B cell (primary cell): ENCODE data around the gene TXN. TPM values are rescaled to one million over a fixed set of nuclear protein-coding genes. Genes with fewer than 3 reads are reported as not detected.

Source experiments
- ATAC-seq: fragments of 200-7000 bp; cut with Tn5 transposase; one replicate; pipeline ENCODE4 v1.10.0; 2021; ENCODE audit warnings: low read depth, mild to moderate bottlenecking, moderate number of reproducible peaks, moderate library complexity
- CTCF ChIA-PET: fragments of 350-600 bp; sonication (Branson Sonifier 250); formaldehyde crosslinking; loops from one replicate; lab custom pipeline; 2021; ENCODE audit warnings: antibody characterized with exemption, inconsistent platforms; lab: Charles Lee
- POLR2A ChIA-PET: fragments of 350-600 bp; sonication (Branson Sonifier 250); formaldehyde crosslinking; loops from one replicate; lab custom pipeline; 2021; ENCODE audit warnings: antibody characterized with exemption; lab: Charles Lee
- DNase-seq: peaks from one replicate; pipeline ENCODE4 v3.0.0; 2013
- H2AFZ ChIP-seq: 2 replicates; pipeline ENCODE4 v1.6.1; 2012; ENCODE audit warnings: mild to moderate bottlenecking, low read depth, low read length; ENCODE audit not compliant: insufficient read depth, poor library complexity, severe bottlenecking
- H3K27ac ChIP-seq, 2 donors: 1 replicate in 1 of 2; 2 replicates in 1 of 2; pipeline ENCODE4 v1.5.1; 2012 to 2013; ENCODE audit warnings: low read length in 2 of 2, mild to moderate bottlenecking in 2 of 2, moderate library complexity in 1 of 2
- H3K27me3 ChIP-seq, 4 experiments: fragments of 200-600 bp in 1 of 4; sonication (generic) in 1 of 4; replicated peaks in 1 of 4; 1 replicate in 2 of 4; 2 replicates in 2 of 4; pipeline versions ENCODE4 v1.6.1 to v1.7.0; 2013 to 2016; ENCODE audit warnings: low read length in 3 of 4, mild to moderate bottlenecking in 2 of 4, mixed read lengths in 1 of 4, moderate library complexity in 1 of 4; ENCODE audit not compliant: insufficient read depth in 4 of 4, control insufficient read depth in 3 of 4; ENCODE audit errors: control extremely low read depth in 1 of 4
- H3K36me3 ChIP-seq, 2 experiments: replicated peaks in 1 of 2; 1 replicate in 1 of 2; 2 replicates in 1 of 2; pipeline versions ENCODE4 v1.6.1 to v1.7.1; 2013; ENCODE audit warnings: low read length in 1 of 2; ENCODE audit not compliant: insufficient read depth in 2 of 2, control insufficient read depth in 1 of 2; ENCODE audit errors: control extremely low read depth in 1 of 2, extremely low read depth in 1 of 2
- H3K4me1 ChIP-seq, 2 donors: fragments of 200-600 bp in 1 of 2; sonication (generic) in 1 of 2; 1 replicate in 1 of 2; 2 replicates in 1 of 2; pipeline versions ENCODE4 v1.5.1 to v1.6.1; 2013 to 2017; ENCODE audit warnings: low read length in 2 of 2; ENCODE audit not compliant: control insufficient read depth in 2 of 2, insufficient read depth in 2 of 2
- H3K4me2 ChIP-seq: replicated peaks from 2 replicates; pipeline ENCODE3; 2012; ENCODE audit warnings: mild to moderate bottlenecking, low read depth, low read length; ENCODE audit not compliant: poor library complexity, severe bottlenecking
- H3K4me3 ChIP-seq, 5 experiments: fragments of 200-600 bp in 1 of 5; sonication (generic) in 1 of 5; 1 replicate in 3 of 5; 2 replicates in 2 of 5; pipeline versions ENCODE4 v1.5.1 to v1.7.0; 2011 to 2016; ENCODE audit warnings: low read length in 4 of 5, mild to moderate bottlenecking in 4 of 5, low read depth in 2 of 5, control low read depth in 1 of 5, moderate library complexity in 1 of 5; ENCODE audit not compliant: insufficient read depth in 1 of 5; ENCODE audit errors: control extremely low read depth in 1 of 5, extremely low read depth in 1 of 5
- H3K79me2 ChIP-seq: fragments of 200-600 bp; sonication (generic); one replicate; pipeline ENCODE4 v1.6.0; 2016; ENCODE audit warnings: low read length; ENCODE audit not compliant: control insufficient read depth, insufficient read depth
- H3K9ac ChIP-seq: fragments of 200-600 bp; sonication (generic); 2 replicates; pipeline ENCODE4 v1.6.1; 2017; ENCODE audit warnings: mild to moderate bottlenecking, low read length, moderate library complexity
- H3K9me3 ChIP-seq, 3 donors: one replicate each; pipeline versions ENCODE4 v1.6.1 to v1.7.1; 2013; ENCODE audit warnings: low read length in 2 of 3; ENCODE audit not compliant: control insufficient read depth in 2 of 3, insufficient read depth in 1 of 3; ENCODE audit errors: control extremely low read depth in 1 of 3
- H4K20me1 ChIP-seq: 2 replicates; pipeline ENCODE4 v1.6.0; 2012; ENCODE audit warnings: mild to moderate bottlenecking, low read length; ENCODE audit not compliant: insufficient read depth, control insufficient read depth, poor library complexity, severe bottlenecking
- H3K27ac Mint-ChIP-seq: one replicate; pipeline ENCODE4 v1.8.0; 2021; ENCODE audit warnings: mixed read lengths
- H3K27me3 Mint-ChIP-seq: one replicate; pipeline ENCODE4 v1.8.0; 2021; ENCODE audit warnings: mixed read lengths
- H3K4me1 Mint-ChIP-seq: one replicate; pipeline ENCODE4 v1.8.0; 2021; ENCODE audit warnings: mixed read lengths
- H3K4me3 Mint-ChIP-seq: one replicate; pipeline ENCODE4 v1.8.0; 2021; ENCODE audit warnings: mixed read lengths
- H3K9me3 Mint-ChIP-seq: one replicate; pipeline ENCODE4 v1.8.0; 2022; ENCODE audit warnings: mixed read lengths; ENCODE audit not compliant: insufficient read depth
- CTCF ChIP-seq: fragments of 200-600 bp; IDR thresholded peaks from one replicate; pipeline ENCODE4 v1.8.0; 2022; ENCODE audit warnings: antibody characterized with exemption, mild to moderate bottlenecking
- EZH2 ChIP-seq: IDR thresholded peaks from 2 replicates; pipeline ENCODE4 v1.6.1; 2012; ENCODE audit warnings: borderline replicate concordance, low read depth, mild to moderate bottlenecking, moderate library complexity, low read length; ENCODE audit not compliant: insufficient read depth, poor library complexity, severe bottlenecking
- WGBS: methylation state at CpG from one replicate; pipeline ENCODE4 v1.1.5; 2013; ENCODE audit warnings: missing lambda C conversion rate; ENCODE audit not compliant: insufficient coverage; 5-methylcytosine and 5-hydroxymethylcytosine counted together
- intact Hi-C: fragments of 100-400 bp; cut with micrococcal nuclease; formaldehyde crosslinking; loops from one replicate; pipeline ENCODE4 v1.10.0; 2022
- polyA plus RNA-seq: library from polyadenylated mRNA; depleted of rRNA; stranded (reverse); fragments of >200 nt; gene quantifications from 2 replicates; pipeline ENCODE4 v1.2.3, GENCODE V29; 2012
- total RNA-seq, 2 donors: library from RNA; stranded (reverse); fragments of 120-200 nt in 1 of 2; gene quantifications; 1 replicate in 1 of 2; 2 replicates in 1 of 2; pipeline versions ENCODE4 v1.2.3 to v1.2.4, GENCODE V29; 2013 to 2022

TXN gene
- total and polyA plus RNA-seq, 2 donors (not counting 1 experiment from before 2014, with no cell fraction given) = 20.2 to 29.0 TPM

- intact Hi-C loops = no loop called here
- peaks cover 21% of the 10 kb centered on the region for H3K27me3 Mint-ChIP-seq
- Histone ChIP-seq H3K27ac (no peak overlapping the region), H3K9me3 (no peaks in the 10 kb centered on the region), H3K4me3 (no peak overlapping the region), H3K4me1 (no peaks in the 10 kb centered on the region), H2AFZ (no peak overlapping the region), H3K4me2 (no peak overlapping the region), H3K36me3 (no peaks in the 10 kb centered on the region), H4K20me1 (no peaks in the 10 kb centered on the region), H3K79me2 (no peaks in the 10 kb centered on the region), H3K27me3 (no peaks in the 10 kb centered on the region), H3K9ac (no peak overlapping the region)
- CTCF ChIA-PET = no interaction called here
- WGBS = 79% methylated on average over 2 of the region's 2 CpGs
- H3K4me1 Mint-ChIP-seq = no peaks in the 10 kb centered on the region
- no peaks in the 10 kb centered on the region for H3K9me3 Mint-ChIP-seq
- no peak overlapping the region for H3K4me3 Mint-ChIP-seq
- H3K27ac Mint-ChIP-seq = no peak overlapping the region
- DNase-seq = no peak
- no peak for ATAC-seq
- TF ChIP-seq EZH2 (no peak), CTCF (no peak)
- POLR2A ChIA-PET = no interaction called here
These were observed 41.8 kb upstream of the TXN start for GRCh38 chr9:110298043-110298605.

- no peak overlapping the region for H3K4me3 Mint-ChIP-seq
- no CpG with 5 or more reads among the region's 1 CpG for WGBS
These were observed 36.9 kb upstream of the TXN start for GRCh38 chr9:110293248-110293647.

More at GRCh38 chr9:110293248-110293647, 36.9 kb upstream of the TXN start:
- ChIA-PET CTCF (interaction anchor here (0.6 kb wide), 1 partner anchor 56 kb away, joined by 3 read pairs; no protein-coding TSS in a partner anchor), POLR2A (no interaction called here)
- H3K4me2 ChIP-seq = no peak overlapping the region
- H3K79me2 ChIP-seq = no peaks in the 10 kb centered on the region
- H3K4me1 ChIP-seq = no peaks in the 10 kb centered on the region
- no peaks in the 10 kb centered on the region for H3K27me3 ChIP-seq
- no peak for ATAC-seq
- intact Hi-C loops = no loop called here
- no peak overlapping the region for H3K9ac ChIP-seq
- Mint-ChIP-seq H3K27ac (no peak overlapping the region), H3K4me1 (no peaks in the 10 kb centered on the region), H3K27me3 (peaks cover 12% of the 10 kb centered on the region), H3K9me3 (no peaks in the 10 kb centered on the region)
- H3K4me3 ChIP-seq = no peak overlapping the region
- H2AFZ ChIP-seq = no peak overlapping the region
- TF ChIP-seq EZH2 = no peak
- no peak for TF ChIP-seq CTCF
- H4K20me1 ChIP-seq = no peaks in the 10 kb centered on the region
- no peaks in the 10 kb centered on the region for H3K36me3 ChIP-seq
- DNase-seq = no peak
- H3K27ac ChIP-seq = no peak overlapping the region
- H3K9me3 ChIP-seq = no peaks in the 10 kb centered on the region
